Neural progenitor cell (in vitro differentiated cells): Measurements from ENCODE around the gene RPP38. TPM values are rescaled to one million over a fixed set of nuclear protein-coding genes. Genes with fewer than 3 reads are reported as not detected.

ENCODE experiments used
- DNase-seq: peaks from one replicate; pipeline ENCODE4 v3.0.0-alpha.2; 2016; ENCODE audit warnings: low spot score
- H2AFZ ChIP-seq: fragments of 200-600 bp; sonication (generic); replicated peaks from 2 replicates; pipeline ENCODE4 v1.6.1; 2016; ENCODE audit warnings: antibody characterized with exemption
- H3F3A ChIP-seq: fragments of 200-600 bp; sonication (generic); 2 replicates; pipeline ENCODE4 v1.6.1; 2016; ENCODE audit warnings: antibody characterized with exemption, low read depth
- H3K27ac ChIP-seq: fragments of 200-600 bp; sonication (generic); 2 replicates; pipeline ENCODE4 v1.5.1; 2016; ENCODE audit warnings: mild to moderate bottlenecking
- H3K27me3 ChIP-seq: fragments of 200-600 bp; sonication (generic); 2 replicates; pipeline ENCODE4 v1.6.1; 2016; ENCODE audit warnings: mild to moderate bottlenecking, moderate library complexity
- H3K36me3 ChIP-seq: fragments of 200-600 bp; sonication (generic); 2 replicates; pipeline ENCODE4 v1.5.1; 2016
- H3K4me1 ChIP-seq: fragments of 200-600 bp; sonication (generic); 2 replicates; pipeline ENCODE4 v1.6.1; 2016; ENCODE audit warnings: mixed run types
- H3K4me2 ChIP-seq: fragments of 200-600 bp; sonication (generic); 2 replicates; pipeline ENCODE4 v1.6.1; 2016
- H3K4me3 ChIP-seq: fragments of 200-600 bp; sonication (generic); 2 replicates; pipeline ENCODE4 v1.5.1; 2016
- H3K79me2 ChIP-seq: fragments of 200-600 bp; sonication (generic); 2 replicates; pipeline ENCODE4 v1.6.1; 2016; ENCODE audit warnings: low read depth
- H3K9ac ChIP-seq: fragments of 200-600 bp; sonication (generic); 2 replicates; pipeline ENCODE4 v1.6.1; 2016
- H3K9me3 ChIP-seq: fragments of 200-600 bp; sonication (generic); 2 replicates; pipeline ENCODE4 v1.5.1; 2016; ENCODE audit warnings: low read depth
- H4K20me1 ChIP-seq: fragments of 200-600 bp; sonication (generic); 2 replicates; pipeline ENCODE4 v1.6.1; 2016; ENCODE audit warnings: low read depth
- H3K27ac Mint-ChIP-seq: 3 replicates; pipeline ENCODE4 v1.8.0; 2021; ENCODE audit warnings: mixed read lengths
- H3K27me3 Mint-ChIP-seq: 2 replicates; pipeline ENCODE4 v1.8.0; 2022; ENCODE audit warnings: low read depth, mild to moderate bottlenecking, inconsistent platforms, moderate library complexity, mixed read lengths; ENCODE audit not compliant: insufficient read depth
- H3K36me3 Mint-ChIP-seq: 3 replicates; pipeline ENCODE4 v1.8.0; 2021; ENCODE audit warnings: mixed read lengths
- H3K4me1 Mint-ChIP-seq: 3 replicates; pipeline ENCODE4 v1.8.0; 2021; ENCODE audit warnings: mixed read lengths
- H3K4me3 Mint-ChIP-seq: 3 replicates; pipeline ENCODE4 v1.8.0; 2021; ENCODE audit warnings: mild to moderate bottlenecking, moderate library complexity, mixed read lengths
- H3K9me3 Mint-ChIP-seq: 3 replicates; pipeline ENCODE4 v1.8.0; 2020; ENCODE audit warnings: mixed read lengths
- CTCF ChIP-seq: fragments of 200-600 bp; sonication (generic); IDR thresholded peaks from 2 replicates; pipeline ENCODE4 v1.5.1; 2017; ENCODE audit warnings: antibody characterized with exemption, mild to moderate bottlenecking
- EZH2 ChIP-seq: fragments of 200-600 bp; sonication (generic); IDR thresholded peaks from 2 replicates; pipeline ENCODE4 v1.6.1; 2017; ENCODE audit warnings: antibody characterized with exemption, mild to moderate bottlenecking, moderate library complexity
- EZH2phosphoT487 ChIP-seq: fragments of 200-600 bp; sonication (generic); IDR thresholded peaks from 2 replicates; pipeline ENCODE4 v1.6.1; 2017; ENCODE audit warnings: antibody characterized with exemption
- total RNA-seq: library from RNA; depleted of rRNA; stranded (reverse); fragments of >200 nt; gene quantifications from 2 replicates; pipeline ENCODE4 v1.2.3, GENCODE V29; 2015; ENCODE audit warnings: low replicate concordance

The RPP38 gene
- total RNA-seq, 1 donor from 2014 or later = 17.0 TPM

GRCh38 chr10:15103513-15103912 lies 6.4 kb downstream of the RPP38 start:
- DNase-seq = no peak
- Histone ChIP-seq H3K4me3 (no peak overlapping the region), H3K9ac (no peak overlapping the region), H4K20me1 (peaks cover 11% of the 10 kb centered on the region), H3K4me1 (peaks cover under 1% of the 10 kb centered on the region), H3K27me3 (no peaks in the 10 kb centered on the region), H3K36me3 (peaks cover 6% of the 10 kb centered on the region), H2AFZ (no peak overlapping the region), H3K4me2 (no peak overlapping the region), H3K9me3 (no peaks in the 10 kb centered on the region), H3K27ac (no peak overlapping the region), H3K79me2 (peaks cover 37% of the 10 kb centered on the region), H3F3A (peaks cover 17% of the 10 kb centered on the region)
- Mint-ChIP-seq H3K27me3 (peaks cover 7% of the 10 kb centered on the region), H3K4me1 (peaks cover 9% of the 10 kb centered on the region), H3K27ac (no peak overlapping the region), H3K9me3 (no peaks in the 10 kb centered on the region), H3K4me3 (no peak overlapping the region), H3K36me3 (peaks cover 31% of the 10 kb centered on the region)
- TF ChIP-seq EZH2phosphoT487 (no peak), EZH2 (no peak), CTCF (no peak)

GRCh38 chr10:15106352-15107013 lies 9.3 kb downstream of the RPP38 start:
- Histone ChIP-seq H3K27me3 (no peaks in the 10 kb centered on the region), H3K9me3 (no peaks in the 10 kb centered on the region), H3K4me2 (no peak overlapping the region), H3K4me1 (no peaks in the 10 kb centered on the region), H3K9ac (no peak overlapping the region), H3K79me2 (peaks cover 8% of the 10 kb centered on the region), H3K4me3 (no peak overlapping the region), H4K20me1 (peaks cover 3% of the 10 kb centered on the region), H3K27ac (no peak overlapping the region), H2AFZ (no peak overlapping the region), H3F3A (peaks cover 17% of the 10 kb centered on the region), H3K36me3 (peaks cover 6% of the 10 kb centered on the region)
- peak; percentile 81 for DNase-seq
- Mint-ChIP-seq H3K36me3 (peaks cover 34% of the 10 kb centered on the region), H3K27me3 (no peaks in the 10 kb centered on the region), H3K27ac (no peak overlapping the region), H3K4me1 (peaks cover 4% of the 10 kb centered on the region), H3K4me3 (peak overlapping the region; percentile 7), H3K9me3 (no peaks in the 10 kb centered on the region)
- TF ChIP-seq CTCF (peak; percentile 99), EZH2 (no peak), EZH2phosphoT487 (no peak)

- Mint-ChIP-seq H3K4me1 (no peaks in the 10 kb centered on the region), H3K27ac (no peak overlapping the region), H3K27me3 (no peaks in the 10 kb centered on the region), H3K9me3 (no peaks in the 10 kb centered on the region), H3K4me3 (no peak overlapping the region), H3K36me3 (peaks cover 20% of the 10 kb centered on the region)
- no peaks in the 10 kb centered on the region for H3K27me3 ChIP-seq
- peaks cover 12% of the 10 kb centered on the region for H3K36me3 ChIP-seq
- H3K9me3 ChIP-seq = no peaks in the 10 kb centered on the region
- H3K4me3 ChIP-seq = no peak overlapping the region
- no peak overlapping the region for H2AFZ ChIP-seq
- H3K27ac ChIP-seq = no peak overlapping the region
- no peaks in the 10 kb centered on the region for H4K20me1 ChIP-seq
- H3K79me2 ChIP-seq = no peaks in the 10 kb centered on the region
- no peaks in the 10 kb centered on the region for H3K4me1 ChIP-seq
- no peak overlapping the region for H3K9ac ChIP-seq
- no peaks in the 10 kb centered on the region for H3F3A ChIP-seq
- no peak overlapping the region for H3K4me2 ChIP-seq
- DNase-seq = no peak
- TF ChIP-seq EZH2phosphoT487 (no peak), EZH2 (no peak), CTCF (no peak)
Observed at GRCh38 chr10:15112657-15113056, 15.5 kb downstream of the RPP38 start.
